CD4-positive, CD25-positive, alpha-beta regulatory T cell (primary cell): ENCODE results near the gene DUSP1. TPM values are rescaled to one million over a fixed set of nuclear protein-coding genes. Genes with fewer than 3 reads are reported as not detected.

ENCODE experiments used
- ATAC-seq, 2 donors: fragments of 150-1000 bp; cut with Tn5 transposase; one replicate each; pipeline ENCODE4 v1.10.0; 2021; ENCODE audit warnings: low read depth in 2 of 2, moderate number of reproducible peaks in 2 of 2, moderate library complexity in 1 of 2
- DNase-seq, 3 donors: peaks; one replicate each; pipeline versions ENCODE4 v3.0.0 to v3.0.0-alpha.2; 2012 to 2022; ENCODE audit warnings: mixed read lengths in 1 of 3
- H3K27ac ChIP-seq: one replicate; pipeline ENCODE4 v1.7.0; 2013; ENCODE audit warnings: mild to moderate bottlenecking, low read length; ENCODE audit not compliant: insufficient read depth, poor library complexity, severe bottlenecking
- H3K27me3 ChIP-seq: one replicate; pipeline ENCODE4 v1.7.0; 2013; ENCODE audit warnings: low read length; ENCODE audit not compliant: control insufficient read depth, insufficient read depth
- H3K36me3 ChIP-seq: one replicate; pipeline ENCODE4 v1.7.0; 2013; ENCODE audit warnings: mild to moderate bottlenecking, low read length, moderate library complexity; ENCODE audit not compliant: control insufficient read depth, insufficient read depth
- H3K4me1 ChIP-seq: 2 replicates; pipeline ENCODE4 v1.7.0; 2013; ENCODE audit warnings: mild to moderate bottlenecking, low read length; ENCODE audit not compliant: insufficient read depth, control insufficient read depth, poor library complexity, severe bottlenecking
- H3K4me3 ChIP-seq: one replicate; pipeline ENCODE4 v1.7.0; 2013; ENCODE audit warnings: low read depth, mild to moderate bottlenecking, low read length, moderate library complexity
- H3K9me3 ChIP-seq, 2 experiments: 1 replicate in 1 of 2; 2 replicates in 1 of 2; pipeline ENCODE4 v1.7.0; 2013; ENCODE audit warnings: low read length in 2 of 2, mild to moderate bottlenecking in 1 of 2, moderate library complexity in 1 of 2; ENCODE audit not compliant: control insufficient read depth in 2 of 2
- H3K27ac Mint-ChIP-seq, 3 donors: one replicate each; pipeline ENCODE4 v1.8.0; 2020 to 2022; ENCODE audit warnings: mild to moderate bottlenecking in 3 of 3, mixed read lengths in 3 of 3, moderate library complexity in 2 of 3
- H3K27me3 Mint-ChIP-seq: one replicate; pipeline ENCODE4 v1.8.0; 2022; ENCODE audit warnings: mild to moderate bottlenecking, mixed read lengths
- H3K36me3 Mint-ChIP-seq: one replicate; pipeline ENCODE4 v1.8.0; 2020; ENCODE audit warnings: mixed read lengths
- H3K4me1 Mint-ChIP-seq, 4 donors: one replicate each; pipeline ENCODE4 v1.8.0; 2020 to 2022; ENCODE audit warnings: mixed read lengths in 4 of 4, mild to moderate bottlenecking in 1 of 4
- H3K4me3 Mint-ChIP-seq, 4 donors: one replicate each; pipeline ENCODE4 v1.8.0; 2020 to 2022; ENCODE audit warnings: mild to moderate bottlenecking in 4 of 4, mixed read lengths in 4 of 4, moderate library complexity in 3 of 4
- H3K9me3 Mint-ChIP-seq, 7 donors: one replicate each; pipeline ENCODE4 v1.8.0; 2020 to 2022; ENCODE audit warnings: mixed read lengths in 7 of 7, mild to moderate bottlenecking in 3 of 7, moderate library complexity in 2 of 7
- polyA plus RNA-seq, 4 donors: library from polyadenylated mRNA; unstranded; fragments of 300-500 nt; fragmentation: Illumina TruSeq; gene quantifications; one replicate each; pipeline ENCODE4 v1.2.3, GENCODE V29; 2021
- total RNA-seq: library from RNA; stranded (reverse); gene quantifications from one replicate; pipeline ENCODE4 v1.2.3, GENCODE V29; 2022

Gene DUSP1
- total and polyA plus RNA-seq, 5 donors from 2014 or later, result 298 to 2,095 (median 511) TPM

- H3K4me3 ChIP-seq, result no peak overlapping the region
- no peaks in the 10 kb centered on the region for H3K4me1 ChIP-seq
- no peaks in the 10 kb centered on the region for H3K4me1 Mint-ChIP-seq
- H3K36me3 Mint-ChIP-seq, result no peaks in the 10 kb centered on the region
- no peak overlapping the region for H3K27ac ChIP-seq
- no peak for ATAC-seq
- no peak for DNase-seq
- peaks cover 17% of the 10 kb centered on the region for H3K27me3 Mint-ChIP-seq
- no peaks in the 10 kb centered on the region for H3K9me3 ChIP-seq
- no peaks in the 10 kb centered on the region for H3K27me3 ChIP-seq
- no peak overlapping the region for H3K27ac Mint-ChIP-seq
- H3K4me3 Mint-ChIP-seq, result no peak overlapping the region
- no peaks in the 10 kb centered on the region for H3K36me3 ChIP-seq
- H3K9me3 Mint-ChIP-seq, result peaks cover 0 to 3% (median 0%) of the 10 kb centered on the region in 7 donors
Observed at GRCh38 chr5:172754596-172755356, 16.2 kb downstream of the DUSP1 start.

GRCh38 chr5:172753101-172753500, 17.9 kb downstream of the DUSP1 start:
- peaks cover 14% of the 10 kb centered on the region for H3K27me3 Mint-ChIP-seq
- H3K27ac Mint-ChIP-seq, result no peak overlapping the region
- no peak for ATAC-seq
- H3K27ac ChIP-seq, result no peak overlapping the region
- no peak overlapping the region for H3K4me3 Mint-ChIP-seq
- H3K4me3 ChIP-seq, result no peak overlapping the region
- peaks cover 0 to 2% (median 0%) of the 10 kb centered on the region in 7 donors for H3K9me3 Mint-ChIP-seq
- H3K27me3 ChIP-seq, result no peaks in the 10 kb centered on the region
- H3K4me1 ChIP-seq, result no peaks in the 10 kb centered on the region
- no peaks in the 10 kb centered on the region for H3K9me3 ChIP-seq
- H3K36me3 Mint-ChIP-seq, result no peaks in the 10 kb centered on the region
- DNase-seq, result no peak
- no peaks in the 10 kb centered on the region for H3K36me3 ChIP-seq
- H3K4me1 Mint-ChIP-seq, result no peaks in the 10 kb centered on the region

- H3K9me3 Mint-ChIP-seq, result peaks cover 0 to 7% (median 2%) of the 10 kb centered on the region in 7 donors
- H3K4me1 Mint-ChIP-seq, result no peaks in the 10 kb centered on the region
- H3K27me3 Mint-ChIP-seq, result peaks cover 17% of the 10 kb centered on the region
- H3K4me1 ChIP-seq, result no peaks in the 10 kb centered on the region
- peaks cover 4 to 6% of the 10 kb centered on the region in 2 experiments for H3K9me3 ChIP-seq
- H3K27ac ChIP-seq, result no peak overlapping the region
- no peaks in the 10 kb centered on the region for H3K36me3 ChIP-seq
- no peaks in the 10 kb centered on the region for H3K36me3 Mint-ChIP-seq
- H3K27ac Mint-ChIP-seq, result peak overlapping the region in 1 of 3 donors; percentile 46
- no peak for DNase-seq
- no peak for ATAC-seq
- H3K27me3 ChIP-seq, result no peaks in the 10 kb centered on the region
- no peak overlapping the region for H3K4me3 Mint-ChIP-seq
- H3K4me3 ChIP-seq, result no peak overlapping the region
Observed at GRCh38 chr5:172751761-172752510, 19.1 kb downstream of the DUSP1 start.

- ATAC-seq, result no peak
- H3K4me1 Mint-ChIP-seq, result no peaks in the 10 kb centered on the region
- no peak overlapping the region for H3K4me3 Mint-ChIP-seq
- H3K9me3 ChIP-seq, result peaks cover 4 to 6% of the 10 kb centered on the region in 2 experiments
- no peak overlapping the region for H3K27ac Mint-ChIP-seq
- H3K4me1 ChIP-seq, result no peaks in the 10 kb centered on the region
- H3K4me3 ChIP-seq, result no peak overlapping the region
- H3K27me3 Mint-ChIP-seq, result peaks cover 21% of the 10 kb centered on the region
- H3K9me3 Mint-ChIP-seq, result peaks cover 0 to 7% (median 2%) of the 10 kb centered on the region in 7 donors
- H3K36me3 ChIP-seq, result no peaks in the 10 kb centered on the region
- DNase-seq, result no peak
- no peaks in the 10 kb centered on the region for H3K36me3 Mint-ChIP-seq
- H3K27me3 ChIP-seq, result no peaks in the 10 kb centered on the region
- H3K27ac ChIP-seq, result no peak overlapping the region
Observed at GRCh38 chr5:172749881-172750633, 20.9 kb downstream of the DUSP1 start.

DNA sequence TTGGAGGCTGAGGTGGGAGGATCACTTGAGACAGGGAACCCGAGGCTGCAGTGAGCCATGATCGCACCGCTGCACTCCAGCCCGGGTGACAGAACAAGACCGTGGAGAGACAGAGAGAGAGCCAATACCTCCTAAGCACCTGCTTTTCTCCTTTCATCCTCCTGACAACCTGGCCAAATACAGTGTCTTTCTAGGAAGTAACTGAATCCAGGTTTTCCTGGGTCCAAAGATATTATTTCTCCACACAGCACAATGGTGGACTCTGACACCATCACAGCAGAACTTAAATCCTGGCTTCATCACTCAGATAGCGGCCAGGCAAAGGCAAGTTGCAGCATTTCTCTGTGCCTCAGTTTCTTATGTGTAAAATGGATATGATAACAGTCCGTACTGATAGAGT, 21.9 kb downstream of the DUSP1 start:
- peaks cover 0 to 7% (median 2%) of the 10 kb centered on the region in 7 donors for H3K9me3 Mint-ChIP-seq
- H3K27ac Mint-ChIP-seq, result no peak overlapping the region
- ATAC-seq, result no peak
- H3K4me3 Mint-ChIP-seq, result no peak overlapping the region
- no peak for DNase-seq
- no peak overlapping the region for H3K27ac ChIP-seq
- no peaks in the 10 kb centered on the region for H3K36me3 Mint-ChIP-seq
- no peaks in the 10 kb centered on the region for H3K27me3 ChIP-seq
- peaks cover 4 to 6% of the 10 kb centered on the region in 2 experiments for H3K9me3 ChIP-seq
- no peak overlapping the region for H3K4me3 ChIP-seq
- peaks cover 0 to 4% (median 0%) of the 10 kb centered on the region in 4 donors for H3K4me1 Mint-ChIP-seq
- H3K4me1 ChIP-seq, result no peaks in the 10 kb centered on the region
- H3K36me3 ChIP-seq, result no peaks in the 10 kb centered on the region
- peaks cover 21% of the 10 kb centered on the region for H3K27me3 Mint-ChIP-seq

GRCh38 chr5:172748341-172748843, 22.6 kb downstream of the DUSP1 start:
- Mint-ChIP-seq H3K27ac (no peak overlapping the region), H3K4me1 (peaks cover 0 to 4% (median 0%) of the 10 kb centered on the region in 4 donors)

GRCh38 chr5:172747471-172747870, 23.5 kb downstream of the DUSP1 start:
- Histone ChIP-seq H3K27me3 (no peaks in the 10 kb centered on the region), H3K36me3 (no peaks in the 10 kb centered on the region), H3K9me3 (peaks cover 4 to 6% of the 10 kb centered on the region in 2 experiments), H3K4me3 (no peak overlapping the region), H3K27ac (no peak overlapping the region), H3K4me1 (no peaks in the 10 kb centered on the region)
- DNase-seq, result no peak
- ATAC-seq, result no peak
- Mint-ChIP-seq H3K4me3 (no peak overlapping the region), H3K36me3 (no peaks in the 10 kb centered on the region), H3K27ac (no peak overlapping the region), H3K27me3 (peaks cover 13% of the 10 kb centered on the region), H3K9me3 (peaks cover 0 to 7% (median 2%) of the 10 kb centered on the region in 7 donors), H3K4me1 (peaks cover 0 to 4% (median 0%) of the 10 kb centered on the region in 4 donors)

More at GRCh38 chr5:172748341-172748843, 22.6 kb downstream of the DUSP1 start:
- H3K4me1 ChIP-seq, result no peaks in the 10 kb centered on the region
- ATAC-seq (no peak), DNase-seq (no peak)
- Mint-ChIP-seq H3K36me3 (no peaks in the 10 kb centered on the region), H3K27me3 (peaks cover 19% of the 10 kb centered on the region), H3K4me3 (no peak overlapping the region), H3K9me3 (peaks cover 0 to 7% (median 2%) of the 10 kb centered on the region in 7 donors)
- no peak overlapping the region for H3K4me3 ChIP-seq
- peaks cover 4 to 6% of the 10 kb centered on the region in 2 experiments for H3K9me3 ChIP-seq
- no peak overlapping the region for H3K27ac ChIP-seq
- H3K27me3 ChIP-seq, result no peaks in the 10 kb centered on the region
- no peaks in the 10 kb centered on the region for H3K36me3 ChIP-seq
